Nephron (organoid): ENCODE data around the gene ASIC2.

Experiments used
- H3K27ac Mint-ChIP-seq, 3 experiments: 2 replicates each; pipeline ENCODE4 v1.8.0; 2020; ENCODE audit warnings: mixed read lengths in 3 of 3, mild to moderate bottlenecking in 2 of 3, moderate library complexity in 1 of 3
- H3K27me3 Mint-ChIP-seq: 2 replicates; pipeline ENCODE4 v1.8.0; 2021; ENCODE audit warnings: low read depth, mild to moderate bottlenecking, moderate library complexity, mixed read lengths
- H3K36me3 Mint-ChIP-seq: 2 replicates; pipeline ENCODE4 v1.8.0; 2020; ENCODE audit warnings: low read depth, mixed read lengths
- H3K4me1 Mint-ChIP-seq: 2 replicates; pipeline ENCODE4 v1.8.0; 2020; ENCODE audit warnings: mixed read lengths
- H3K4me3 Mint-ChIP-seq, 3 experiments: 2 replicates each; pipeline ENCODE4 v1.8.0; 2020; ENCODE audit warnings: mild to moderate bottlenecking in 3 of 3, mixed read lengths in 3 of 3, moderate library complexity in 2 of 3
- H3K9me3 Mint-ChIP-seq: 2 replicates; pipeline ENCODE4 v1.8.0; 2020; ENCODE audit warnings: mixed read lengths
- CTCF ChIP-seq, 3 experiments: fragments of 200-600 bp; sonication (generic); IDR thresholded peaks; one replicate each; pipeline ENCODE4 v1.5.0; 2021; ENCODE audit warnings: antibody characterized with exemption in 3 of 3; ENCODE audit not compliant: unreplicated experiment in 3 of 3

The ASIC2 gene

GRCh38 chr17:33287096-33287725 lies 5.9 kb downstream of the ASIC2 start:
- no peak overlapping the region for H3K27ac Mint-ChIP-seq
- no peaks in the 10 kb centered on the region for H3K9me3 Mint-ChIP-seq
- H3K4me1 Mint-ChIP-seq: peaks cover 42% of the 10 kb centered on the region
- peaks cover 49% of the 10 kb centered on the region for H3K27me3 Mint-ChIP-seq
- H3K4me3 Mint-ChIP-seq: no peak overlapping the region
- no peaks in the 10 kb centered on the region for H3K36me3 Mint-ChIP-seq
- no peak for TF ChIP-seq CTCF (IDR thresholded peaks at IDR 0.05; ENCODE audit: unreplicated experiment in 3 of 3)

GRCh38 chr17:33285413-33285812 lies 7.7 kb downstream of the ASIC2 start:
- no peak overlapping the region for H3K4me3 Mint-ChIP-seq
- H3K27me3 Mint-ChIP-seq: peaks cover 36% of the 10 kb centered on the region
- no peak for TF ChIP-seq CTCF (IDR thresholded peaks at IDR 0.05; ENCODE audit: unreplicated experiment in 3 of 3)
- H3K27ac Mint-ChIP-seq: no peak overlapping the region
- no peaks in the 10 kb centered on the region for H3K9me3 Mint-ChIP-seq
- no peaks in the 10 kb centered on the region for H3K36me3 Mint-ChIP-seq
- H3K4me1 Mint-ChIP-seq: peaks cover 33% of the 10 kb centered on the region

- peaks cover 36% of the 10 kb centered on the region for H3K4me1 Mint-ChIP-seq
- no peaks in the 10 kb centered on the region for H3K9me3 Mint-ChIP-seq
- H3K27me3 Mint-ChIP-seq: peaks cover 26% of the 10 kb centered on the region
- H3K27ac Mint-ChIP-seq: no peak overlapping the region
- TF ChIP-seq CTCF (IDR thresholded peaks at IDR 0.05; ENCODE audit: unreplicated experiment in 3 of 3): no peak
- H3K36me3 Mint-ChIP-seq: no peaks in the 10 kb centered on the region
- no peak overlapping the region for H3K4me3 Mint-ChIP-seq
Observed at GRCh38 chr17:33284022-33284421, 9.1 kb downstream of the ASIC2 start.

GRCh38 chr17:33280162-33280943 lies 12.7 kb downstream of the ASIC2 start:
- H3K4me1 Mint-ChIP-seq: peaks cover 33% of the 10 kb centered on the region
- TF ChIP-seq CTCF (IDR thresholded peaks at IDR 0.05; ENCODE audit: unreplicated experiment in 3 of 3): no peak
- no peak overlapping the region for H3K4me3 Mint-ChIP-seq
- H3K9me3 Mint-ChIP-seq: no peaks in the 10 kb centered on the region
- H3K36me3 Mint-ChIP-seq: no peaks in the 10 kb centered on the region
- peaks cover 27% of the 10 kb centered on the region for H3K27me3 Mint-ChIP-seq
- H3K27ac Mint-ChIP-seq: peak overlapping the region in 1 of 3 experiments; percentile 72

GRCh38 chr17:33277436-33278100 lies 15.5 kb downstream of the ASIC2 start:
- Mint-ChIP-seq H3K27ac (peak overlapping the region; percentile 18 to 26 (median 23)), H3K9me3 (no peaks in the 10 kb centered on the region), H3K27me3 (peaks cover 29% of the 10 kb centered on the region), H3K4me1 (peaks cover 33% of the 10 kb centered on the region), H3K36me3 (no peaks in the 10 kb centered on the region), H3K4me3 (no peak overlapping the region)
- TF ChIP-seq CTCF (IDR thresholded peaks at IDR 0.05; ENCODE audit: unreplicated experiment in 3 of 3): no peak
